Loucy (cell line): ENCODE data around the gene NDST1.
A peak's percentile ranks its signal among the peaks of the same experiment; 100 is the strongest.

Experiments
- H2AFZ ChIP-seq: fragments of 200-600 bp; sonication (generic); 2 replicates; pipeline ENCODE4 v1.6.0; 2016; ENCODE audit warnings: antibody characterized with exemption, mild to moderate bottlenecking, low read length, moderate library complexity
- H3F3A ChIP-seq: fragments of 200-600 bp; 2 replicates; pipeline ENCODE4 v1.6.0; 2016; ENCODE audit warnings: antibody characterized with exemption, low read depth, mild to moderate bottlenecking
- H3K27me3 ChIP-seq: fragments of 200-600 bp; sonication (generic); 2 replicates; pipeline ENCODE4 v1.6.1; 2014; ENCODE audit warnings: low read length, mild to moderate bottlenecking; ENCODE audit not compliant: insufficient read depth, poor library complexity, severe bottlenecking
- H3K36me3 ChIP-seq: fragments of 200-600 bp; sonication (generic); 2 replicates; pipeline ENCODE4 v1.6.1; 2016; ENCODE audit warnings: low read length; ENCODE audit not compliant: insufficient read depth
- H3K4me1 ChIP-seq: fragments of 200-600 bp; sonication (generic); 2 replicates; pipeline ENCODE4 v1.5.1; 2014; ENCODE audit warnings: low read length, mild to moderate bottlenecking; ENCODE audit not compliant: insufficient read depth, poor library complexity, severe bottlenecking
- H3K4me2 ChIP-seq: fragments of 200-600 bp; sonication (generic); 2 replicates; pipeline ENCODE4 v1.6.0; 2014; ENCODE audit warnings: antibody characterized with exemption, low read length, low read depth, mild to moderate bottlenecking; ENCODE audit not compliant: poor library complexity, severe bottlenecking
- H3K4me3 ChIP-seq: fragments of 200-600 bp; sonication (generic); 2 replicates; pipeline ENCODE4 v1.5.1; 2014; ENCODE audit warnings: low read length, mild to moderate bottlenecking, mixed read lengths; ENCODE audit not compliant: poor library complexity, severe bottlenecking
- H3K79me2 ChIP-seq: fragments of 200-600 bp; sonication (generic); 2 replicates; pipeline ENCODE4 v1.6.1; 2014; ENCODE audit warnings: low read length; ENCODE audit not compliant: insufficient read depth
- H3K9ac ChIP-seq: fragments of 200-600 bp; sonication (generic); 2 replicates; pipeline ENCODE4 v1.6.0; 2014; ENCODE audit warnings: mild to moderate bottlenecking, low read depth, low read length, moderate library complexity; ENCODE audit not compliant: poor library complexity, severe bottlenecking
- H3K9me2 ChIP-seq: fragments of 200-600 bp; sonication (generic); replicated peaks from 2 replicates; pipeline ENCODE4 v1.6.1; 2016; ENCODE audit warnings: low read depth, low read length, mixed read lengths
- H3K9me3 ChIP-seq: fragments of 200-600 bp; sonication (generic); 2 replicates; pipeline ENCODE4 v1.6.1; 2014; ENCODE audit warnings: mild to moderate bottlenecking, antibody characterized with exemption, low read length, low read depth; ENCODE audit not compliant: insufficient read depth
- H4K20me1 ChIP-seq: fragments of 200-600 bp; sonication (generic); 2 replicates; pipeline ENCODE4 v1.6.0; 2014; ENCODE audit warnings: antibody characterized with exemption, low read length, mild to moderate bottlenecking; ENCODE audit not compliant: insufficient read depth, poor library complexity, severe bottlenecking
- CTCF ChIP-seq: fragments of 200-600 bp; sonication (generic); conservative IDR thresholded peaks from 2 replicates; pipeline ENCODE4 v1.5.1; 2014; ENCODE audit warnings: mild to moderate bottlenecking, antibody characterized with exemption, low read length
- EZH2phosphoT487 ChIP-seq: fragments of 200-600 bp; IDR thresholded peaks from 2 replicates; pipeline ENCODE4 v1.6.1; 2018; ENCODE audit warnings: antibody characterized with exemption, mild to moderate bottlenecking, moderate library complexity, borderline replicate concordance

Gene NDST1

GRCh38 chr5:150559088-150559487, 51.2 kb downstream of the NDST1 start:
- Histone ChIP-seq H3K4me3 (no peak overlapping the region), H3K9me2 (no peaks in the 10 kb centered on the region), H3K36me3 (no peaks in the 10 kb centered on the region), H3K79me2 (no peaks in the 10 kb centered on the region), H3K4me1 (peaks cover 7% of the 10 kb centered on the region), H3F3A (no peaks in the 10 kb centered on the region), H3K4me2 (no peak overlapping the region), H4K20me1 (no peaks in the 10 kb centered on the region), H3K9me3 (no peaks in the 10 kb centered on the region), H2AFZ (no peak overlapping the region), H3K9ac (no peak overlapping the region), H3K27me3 (no peaks in the 10 kb centered on the region)
- no peak for TF ChIP-seq EZH2phosphoT487
- TF ChIP-seq CTCF = no peak

DNA sequence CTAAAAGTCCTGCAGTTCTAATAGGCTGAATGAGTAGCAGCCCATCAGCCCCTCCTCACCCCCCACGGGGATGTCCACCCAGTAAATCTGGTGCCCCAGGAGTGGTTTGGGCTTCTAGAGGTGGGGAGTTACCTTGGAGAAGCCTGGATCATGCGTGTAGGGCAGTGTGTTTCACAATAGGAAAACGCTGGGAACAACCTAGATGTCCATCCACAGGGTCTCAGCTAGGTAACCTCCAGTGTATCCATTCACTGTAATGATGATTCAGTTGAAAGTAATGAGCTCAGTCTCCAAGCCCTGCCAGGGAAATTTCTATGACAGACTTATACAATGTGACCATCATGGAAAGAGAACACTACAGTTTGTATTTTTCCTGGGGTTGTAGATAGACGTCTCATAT, 51.8 kb downstream of the NDST1 start:
- no peaks in the 10 kb centered on the region for H3K9me3 ChIP-seq
- H2AFZ ChIP-seq = no peak overlapping the region
- no peaks in the 10 kb centered on the region for H3K36me3 ChIP-seq
- H3K4me1 ChIP-seq = peaks cover 7% of the 10 kb centered on the region
- no peak overlapping the region for H3K9ac ChIP-seq
- TF ChIP-seq CTCF (no peak), EZH2phosphoT487 (no peak)
- H3K4me3 ChIP-seq = no peak overlapping the region
- no peaks in the 10 kb centered on the region for H3K27me3 ChIP-seq
- no peaks in the 10 kb centered on the region for H4K20me1 ChIP-seq
- H3K79me2 ChIP-seq = no peaks in the 10 kb centered on the region
- no peaks in the 10 kb centered on the region for H3K9me2 ChIP-seq
- no peaks in the 10 kb centered on the region for H3F3A ChIP-seq
- H3K4me2 ChIP-seq = no peak overlapping the region

- Histone ChIP-seq H3F3A (no peaks in the 10 kb centered on the region), H3K36me3 (no peaks in the 10 kb centered on the region), H4K20me1 (no peaks in the 10 kb centered on the region), H3K9me2 (no peaks in the 10 kb centered on the region), H3K4me1 (peaks cover 7% of the 10 kb centered on the region), H3K4me3 (no peak overlapping the region), H3K4me2 (no peak overlapping the region), H3K27me3 (no peaks in the 10 kb centered on the region), H3K79me2 (no peaks in the 10 kb centered on the region), H2AFZ (no peak overlapping the region), H3K9me3 (no peaks in the 10 kb centered on the region), H3K9ac (no peak overlapping the region)
- TF ChIP-seq EZH2phosphoT487 (no peak), CTCF (peak; percentile 82)
Observed at GRCh38 chr5:150560401-150561191, 52.7 kb downstream of the NDST1 start.
